Stimulated activated CD8-positive, alpha-beta memory T cell treated with anti-CD3 and anti-CD28 coated beads, Interleukin-7, amount 100 ng/mL, for 4 hours (primary cell): ENCODE data around the gene FN1.
"Not testable (repeated sequence)": the region's sequence is repeated elsewhere in the genome, so short reads cannot be mapped to it uniquely, and the experiment has no call there.

Source experiments
- DNase-seq, 2 donors: peaks; one replicate each; pipeline ENCODE4 v3.0.0-alpha.2; 2020; ENCODE audit warnings: low read depth in 2 of 2

Gene FN1

GRCh38 chr2:215365184-215365658 is 70.6 kb downstream of the FN1 start:
- no peak for DNase-seq

GRCh38 chr2:215364157-215365155 is 71.4 kb downstream of the FN1 start:
- DNase-seq: no peak

GRCh38 chr2:215363461-215364156 is 72.3 kb downstream of the FN1 start:
- no peak for DNase-seq

GRCh38 chr2:215363039-215363438 is 72.8 kb downstream of the FN1 start:
- DNase-seq: no peak

GRCh38 chr2:215362562-215362904 is 73.3 kb downstream of the FN1 start:
- no peak for DNase-seq

GRCh38 chr2:215361876-215362561 is 73.8 kb downstream of the FN1 start:
- DNase-seq: no peak

- DNase-seq: no peak
Observed at GRCh38 chr2:215361211-215361875, 74.5 kb downstream of the FN1 start.

- DNase-seq: no peak
Observed at GRCh38 chr2:215360596-215360995, 75.3 kb downstream of the FN1 start.

GRCh38 chr2:215360059-215360458 is 75.8 kb downstream of the FN1 start:
- DNase-seq: not testable (repeated sequence)

GRCh38 chr2:215359576-215359922 is 76.3 kb downstream of the FN1 start:
- DNase-seq: no peak

GRCh38 chr2:215358891-215359575 is 76.8 kb downstream of the FN1 start:
- no peak for DNase-seq

- DNase-seq: no peak
Observed at GRCh38 chr2:215358312-215358845, 77.5 kb downstream of the FN1 start.

GRCh38 chr2:215357660-215358059 is 78.2 kb downstream of the FN1 start:
- no peak for DNase-seq

- DNase-seq: no peak
Observed at GRCh38 chr2:215356948-215357461, 78.9 kb downstream of the FN1 start.

GRCh38 chr2:215356334-215356947 is 79.4 kb downstream of the FN1 start:
- DNase-seq: no peak

- no peak for DNase-seq
Observed at GRCh38 chr2:215355801-215356200, 80.1 kb downstream of the FN1 start.

GRCh38 chr2:215354771-215355695 is 80.8 kb downstream of the FN1 start:
- DNase-seq: no peak

- no peak for DNase-seq
Observed at GRCh38 chr2:215352602-215353001, 83.3 kb downstream of the FN1 start.

GRCh38 chr2:215347878-215348277 is 88.0 kb downstream of the FN1 start:
- no peak for DNase-seq
